Measurements from ENCODE around the gene PPP1R37.

PPP1R37 gene

GRCh38 chr19:45139286-45140143 lies 46.5 kb downstream of the PPP1R37 start:
- peak overlapping the region; percentile 39 for H4K8ac ChIP-seq (ENCODE audit: low read length)
- H3K14ac ChIP-seq (ENCODE audit: low read length in 2 of 2), result no peak overlapping the region
- 96% methylated on average over 24 of the region's 24 CpGs for WGBS
- no peak overlapping the region for H3K23ac ChIP-seq (ENCODE audit: low read length in 2 of 2)
- no peak overlapping the region for H2AK5ac ChIP-seq (ENCODE audit: low read length, severe bottlenecking)
- no peak overlapping the region for H3K4ac ChIP-seq (ENCODE audit: low read depth in 1 of 2, low read length in 2 of 2)
- no peak for DNase-seq
- no peak overlapping the region for H2BK12ac ChIP-seq (ENCODE audit: low read length in 2 of 2)
- H2BK15ac ChIP-seq (ENCODE audit: low read depth, poor library complexity, severe bottlenecking), result no peak overlapping the region
- no peak overlapping the region for H2BK5ac ChIP-seq (ENCODE audit: low read depth, low read length, poor library complexity, severe bottlenecking)
- H3K79me1 ChIP-seq (replicated peaks; ENCODE audit: low read length, poor library complexity, severe bottlenecking), result peaks cover 56% of the 10 kb centered on the region
- H3K18ac ChIP-seq (ENCODE audit: low read depth in 1 of 2, low read length in 2 of 2), result no peak overlapping the region
- H3K9ac ChIP-seq (ENCODE audit: low read length), result no peak overlapping the region
- no peak overlapping the region for H2AFZ ChIP-seq (ENCODE audit: low read depth, low read length)
- H3K4me3 ChIP-seq (ENCODE audit: insufficient read depth in 1 of 2, low read depth in 1 of 2, low read length in 2 of 2), result no peak overlapping the region
- H3K36me3 ChIP-seq (ENCODE audit: control insufficient read depth in 1 of 2, insufficient read depth in 2 of 2, low read depth in 1 of 2, low read length in 2 of 2), result peaks cover 25 to 58% of the 10 kb centered on the region in 2 experiments
- H2BK120ac ChIP-seq (ENCODE audit: low read depth, low read length), result no peak overlapping the region
- no peaks in the 10 kb centered on the region for H3K9me3 ChIP-seq (ENCODE audit: control insufficient read depth, low read length)
- no peak overlapping the region for H3K4me2 ChIP-seq (ENCODE audit: low read length, poor library complexity, severe bottlenecking)
- H3K4me1 ChIP-seq (ENCODE audit: control insufficient read depth, insufficient read depth, low read depth, low read length), result peaks cover 10% of the 10 kb centered on the region
- H3K27ac ChIP-seq (ENCODE audit: low read length, poor library complexity, severe bottlenecking), result no peak overlapping the region
- H3K27me3 ChIP-seq (ENCODE audit: control insufficient read depth in 1 of 2, insufficient read depth in 1 of 2, low read length in 2 of 2), result no peaks in the 10 kb centered on the region
- H4K91ac ChIP-seq (ENCODE audit: low read length), result no peak overlapping the region

DNA sequence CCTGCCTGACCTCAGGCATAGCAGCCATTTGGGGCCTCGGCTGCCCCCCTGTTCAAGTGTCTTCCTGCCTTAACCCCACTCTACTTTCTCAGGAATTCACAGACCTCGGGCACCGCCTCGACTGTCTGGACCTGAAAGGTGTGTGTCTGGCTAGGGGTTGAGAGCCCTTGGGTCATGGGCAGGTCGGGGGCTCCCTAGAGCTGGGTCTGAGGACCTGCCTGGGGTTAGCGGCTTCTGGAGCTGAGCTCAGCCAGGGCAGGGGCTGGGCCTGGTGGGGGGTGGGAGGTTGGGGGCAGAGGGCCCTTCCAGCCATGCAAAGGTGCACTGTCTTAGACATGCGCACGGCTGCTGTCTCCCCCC lies 47.1 kb downstream of the PPP1R37 start:
- no peak overlapping the region for H3K14ac ChIP-seq (ENCODE audit: low read length in 2 of 2)
- H3K79me1 ChIP-seq (replicated peaks; ENCODE audit: low read length, poor library complexity, severe bottlenecking), result peaks cover 53% of the 10 kb centered on the region
- no peaks in the 10 kb centered on the region for H3K9me3 ChIP-seq (ENCODE audit: control insufficient read depth, low read length)
- DNase-seq, result no peak
- H3K27me3 ChIP-seq (ENCODE audit: control insufficient read depth in 1 of 2, insufficient read depth in 1 of 2, low read length in 2 of 2), result no peaks in the 10 kb centered on the region
- no peak overlapping the region for H3K27ac ChIP-seq (ENCODE audit: low read length, poor library complexity, severe bottlenecking)
- H3K4ac ChIP-seq (ENCODE audit: low read depth in 1 of 2, low read length in 2 of 2), result no peak overlapping the region
- H2BK120ac ChIP-seq (ENCODE audit: low read depth, low read length), result no peak overlapping the region
- H3K36me3 ChIP-seq (ENCODE audit: control insufficient read depth in 1 of 2, insufficient read depth in 2 of 2, low read depth in 1 of 2, low read length in 2 of 2), result peaks cover 29 to 58% of the 10 kb centered on the region in 2 experiments
- H3K18ac ChIP-seq (ENCODE audit: low read depth in 1 of 2, low read length in 2 of 2), result no peak overlapping the region
- 92% methylated on average over 8 of the region's 8 CpGs for WGBS
- H3K9ac ChIP-seq (ENCODE audit: low read length), result no peak overlapping the region
- H3K4me3 ChIP-seq (ENCODE audit: insufficient read depth in 1 of 2, low read depth in 1 of 2, low read length in 2 of 2), result no peak overlapping the region
- H2BK12ac ChIP-seq (ENCODE audit: low read length in 2 of 2), result no peak overlapping the region
- H3K4me2 ChIP-seq (ENCODE audit: low read length, poor library complexity, severe bottlenecking), result no peak overlapping the region
- no peak overlapping the region for H3K23ac ChIP-seq (ENCODE audit: low read length in 2 of 2)
- peaks cover 10% of the 10 kb centered on the region for H3K4me1 ChIP-seq (ENCODE audit: control insufficient read depth, insufficient read depth, low read depth, low read length)
- no peak overlapping the region for H4K91ac ChIP-seq (ENCODE audit: low read length)
- no peak overlapping the region for H4K8ac ChIP-seq (ENCODE audit: low read length)
- H2AFZ ChIP-seq (ENCODE audit: low read depth, low read length), result no peak overlapping the region
- H2AK5ac ChIP-seq (ENCODE audit: low read length, severe bottlenecking), result no peak overlapping the region
- no peak overlapping the region for H2BK5ac ChIP-seq (ENCODE audit: low read depth, low read length, poor library complexity, severe bottlenecking)
- H2BK15ac ChIP-seq (ENCODE audit: low read depth, poor library complexity, severe bottlenecking), result no peak overlapping the region

GRCh38 chr19:45140533-45140932 lies 47.6 kb downstream of the PPP1R37 start:
- no peak overlapping the region for H2BK5ac ChIP-seq (ENCODE audit: low read depth, low read length, poor library complexity, severe bottlenecking)
- no peak overlapping the region for H3K27ac ChIP-seq (ENCODE audit: low read length, poor library complexity, severe bottlenecking)
- no peaks in the 10 kb centered on the region for H3K9me3 ChIP-seq (ENCODE audit: control insufficient read depth, low read length)

GRCh38 chr19:45141203-45141900 lies 48.4 kb downstream of the PPP1R37 start:
- Histone ChIP-seq H3K18ac (ENCODE audit: low read depth in 1 of 2, low read length in 2 of 2) (no peak overlapping the region), H3K4me2 (ENCODE audit: low read length, poor library complexity, severe bottlenecking) (no peak overlapping the region), H4K8ac (ENCODE audit: low read length) (no peak overlapping the region), H3K9ac (ENCODE audit: low read length) (no peak overlapping the region), H3K36me3 (ENCODE audit: control insufficient read depth in 1 of 2, insufficient read depth in 2 of 2, low read depth in 1 of 2, low read length in 2 of 2) (peaks cover 38 to 67% of the 10 kb centered on the region in 2 experiments), H2BK15ac (ENCODE audit: low read depth, poor library complexity, severe bottlenecking) (no peak overlapping the region), H3K4me3 (ENCODE audit: insufficient read depth in 1 of 2, low read depth in 1 of 2, low read length in 2 of 2) (peak overlapping the region in 1 of 2 experiments; percentile 18), H2AFZ (ENCODE audit: low read depth, low read length) (no peak overlapping the region), H2BK120ac (ENCODE audit: low read depth, low read length) (no peak overlapping the region), H2AK5ac (ENCODE audit: low read length, severe bottlenecking) (no peak overlapping the region), H3K27ac (ENCODE audit: low read length, poor library complexity, severe bottlenecking) (no peak overlapping the region), H2BK5ac (ENCODE audit: low read depth, low read length, poor library complexity, severe bottlenecking) (no peak overlapping the region), H4K91ac (ENCODE audit: low read length) (no peak overlapping the region), H3K4ac (ENCODE audit: low read depth in 1 of 2, low read length in 2 of 2) (no peak overlapping the region), H3K14ac (ENCODE audit: low read length in 2 of 2) (no peak overlapping the region), H3K79me1 (replicated peaks; ENCODE audit: low read length, poor library complexity, severe bottlenecking) (peaks cover 53% of the 10 kb centered on the region), H3K27me3 (ENCODE audit: control insufficient read depth in 1 of 2, insufficient read depth in 1 of 2, low read length in 2 of 2) (no peaks in the 10 kb centered on the region), H2BK12ac (ENCODE audit: low read length in 2 of 2) (no peak overlapping the region), H3K9me3 (ENCODE audit: control insufficient read depth, low read length) (no peaks in the 10 kb centered on the region), H3K4me1 (ENCODE audit: control insufficient read depth, insufficient read depth, low read depth, low read length) (peaks cover 9% of the 10 kb centered on the region), H3K23ac (ENCODE audit: low read length in 2 of 2) (no peak overlapping the region)
- 98% methylated on average over 24 of the region's 28 CpGs for WGBS
- no peak for DNase-seq

More at GRCh38 chr19:45140533-45140932, 47.6 kb downstream of the PPP1R37 start:
- no peak overlapping the region for H3K14ac ChIP-seq (ENCODE audit: low read length in 2 of 2)
- peaks cover 53% of the 10 kb centered on the region for H3K79me1 ChIP-seq (replicated peaks; ENCODE audit: low read length, poor library complexity, severe bottlenecking)
- peaks cover 10% of the 10 kb centered on the region for H3K4me1 ChIP-seq (ENCODE audit: control insufficient read depth, insufficient read depth, low read depth, low read length)
- no peak for DNase-seq
- no peak overlapping the region for H2AK5ac ChIP-seq (ENCODE audit: low read length, severe bottlenecking)
- H4K91ac ChIP-seq (ENCODE audit: low read length), result no peak overlapping the region
- no peak overlapping the region for H3K9ac ChIP-seq (ENCODE audit: low read length)
- peaks cover 32 to 59% of the 10 kb centered on the region in 2 experiments for H3K36me3 ChIP-seq (ENCODE audit: control insufficient read depth in 1 of 2, insufficient read depth in 2 of 2, low read depth in 1 of 2, low read length in 2 of 2)
- H3K27me3 ChIP-seq (ENCODE audit: control insufficient read depth in 1 of 2, insufficient read depth in 1 of 2, low read length in 2 of 2), result no peaks in the 10 kb centered on the region
- H3K18ac ChIP-seq (ENCODE audit: low read depth in 1 of 2, low read length in 2 of 2), result no peak overlapping the region
- H3K4ac ChIP-seq (ENCODE audit: low read depth in 1 of 2, low read length in 2 of 2), result no peak overlapping the region
- no peak overlapping the region for H3K23ac ChIP-seq (ENCODE audit: low read length in 2 of 2)
- no peak overlapping the region for H2BK12ac ChIP-seq (ENCODE audit: low read length in 2 of 2)
- H2BK120ac ChIP-seq (ENCODE audit: low read depth, low read length), result no peak overlapping the region
- no peak overlapping the region for H2AFZ ChIP-seq (ENCODE audit: low read depth, low read length)
- no peak overlapping the region for H2BK15ac ChIP-seq (ENCODE audit: low read depth, poor library complexity, severe bottlenecking)
- no peak overlapping the region for H4K8ac ChIP-seq (ENCODE audit: low read length)
- no peak overlapping the region for H3K4me2 ChIP-seq (ENCODE audit: low read length, poor library complexity, severe bottlenecking)
- WGBS, result 98% methylated on average over 11 of the region's 11 CpGs
- no peak overlapping the region for H3K4me3 ChIP-seq (ENCODE audit: insufficient read depth in 1 of 2, low read depth in 1 of 2, low read length in 2 of 2)

Data from mesenchymal stem cell (in vitro differentiated cells and primary cell).